SK-N-SH (cell line): Measurements from ENCODE around the gene APOM. TPM values are rescaled to one million over a fixed set of nuclear protein-coding genes. Genes with fewer than 3 reads are reported as not detected.

ENCODE experiments used
- CTCF ChIA-PET: fragments of 300-600, 350-600 bp; formaldehyde crosslinking; extraction: SDS; loops from one replicate; lab custom pipeline; 2021; lab: Yijun Ruan, JAX
- POLR2A ChIA-PET: fragments of 350-600 bp; sonication (Branson Sonifier 250); formaldehyde crosslinking; extraction: SDS; loops from one replicate; lab custom pipeline; 2020; ENCODE audit warnings: antibody characterized with exemption, inconsistent platforms; lab: Yijun Ruan, JAX
- DNase-seq: peaks from one replicate; pipeline ENCODE4 v3.0.0; 2012
- H2AFZ ChIP-seq: fragments of 200-600 bp; sonication (generic); 2 replicates; pipeline ENCODE4 v1.8.1; 2016; ENCODE audit warnings: antibody characterized with exemption, mild to moderate bottlenecking, low read depth
- H3F3A ChIP-seq: fragments of 200-600 bp; sonication (generic); replicated peaks from 2 replicates; pipeline ENCODE3; 2016; ENCODE audit warnings: antibody characterized with exemption, mild to moderate bottlenecking; ENCODE audit not compliant: insufficient read depth
- H3K27ac ChIP-seq, 2 experiments: fragments of 200-500 bp in 1 of 2; fragments of 200-600 bp in 1 of 2; sonication (Bioruptor generic) in 1 of 2; sonication (generic), shearing (Covaris generic) in 1 of 2; 2 replicates each; pipeline versions ENCODE4 v1.5.1 to v1.6.1; 2014 to 2016; ENCODE audit warnings: low read depth in 2 of 2, inconsistent platforms in 1 of 2, low read length in 1 of 2, mild to moderate bottlenecking in 1 of 2, mixed read lengths in 1 of 2
- H3K27me3 ChIP-seq: fragments of 200-600 bp; sonication (generic), shearing (Covaris generic); 2 replicates; pipeline ENCODE4 v1.6.1; 2016; ENCODE audit warnings: mixed run types; ENCODE audit not compliant: insufficient read depth
- H3K36me3 ChIP-seq, 2 experiments: fragments of 200-500 bp in 1 of 2; fragments of 200-600 bp in 1 of 2; sonication (Bioruptor generic) in 1 of 2; sonication (generic) in 1 of 2; replicated peaks in 1 of 2; 2 replicates each; pipeline versions ENCODE3 to v1.5.1; 2014 to 2016; ENCODE audit warnings: low read length in 1 of 2, mild to moderate bottlenecking in 1 of 2; ENCODE audit not compliant: insufficient read depth in 2 of 2, control insufficient read depth in 1 of 2
- H3K4me1 ChIP-seq, 2 experiments: fragments of 200-500 bp in 1 of 2; fragments of 200-600 bp in 1 of 2; sonication (Bioruptor generic) in 1 of 2; sonication (generic), shearing (Covaris generic) in 1 of 2; 2 replicates each; pipeline versions ENCODE4 v1.5.1 to v1.6.1; 2014 to 2016; ENCODE audit warnings: low read depth in 1 of 2, low read length in 1 of 2, mixed run types in 1 of 2; ENCODE audit not compliant: insufficient read depth in 2 of 2, control insufficient read depth in 1 of 2
- H3K4me2 ChIP-seq: fragments of 200-600 bp; sonication (generic), shearing (Covaris generic); 2 replicates; pipeline ENCODE4 v1.6.1; 2017; ENCODE audit warnings: mixed run types
- H3K4me3 ChIP-seq, 2 experiments: fragments of 200-500 bp in 1 of 2; fragments of 200-600 bp in 1 of 2; sonication (Bioruptor generic) in 1 of 2; sonication (generic), shearing (Covaris generic) in 1 of 2; 2 replicates each; pipeline versions ENCODE4 v1.5.1 to v1.8.1; 2014 to 2016; ENCODE audit warnings: low read depth in 2 of 2, inconsistent platforms in 1 of 2, low read length in 1 of 2, mild to moderate bottlenecking in 1 of 2, mixed read lengths in 1 of 2, moderate library complexity in 1 of 2
- H3K79me2 ChIP-seq: fragments of 200-600 bp; sonication (generic); 2 replicates; pipeline ENCODE4 v1.8.1; 2017; ENCODE audit warnings: mild to moderate bottlenecking; ENCODE audit not compliant: insufficient read depth
- H3K9ac ChIP-seq: fragments of 200-600 bp; sonication (generic); 2 replicates; pipeline ENCODE4 v1.6.1; 2017; ENCODE audit warnings: mixed run types
- H3K9me2 ChIP-seq: fragments of 200-600 bp; sonication (generic); 2 replicates; pipeline ENCODE4 v1.6.1; 2017; ENCODE audit warnings: mixed run types
- H3K9me3 ChIP-seq: fragments of 200-600 bp; sonication (generic); 2 replicates; pipeline ENCODE4 v1.6.1; 2017; ENCODE audit warnings: mixed run types, mild to moderate bottlenecking, moderate library complexity
- H4K20me1 ChIP-seq: fragments of 200-600 bp; sonication (generic); 2 replicates; pipeline ENCODE4 v1.6.1; 2017; ENCODE audit warnings: mild to moderate bottlenecking, mixed run types; ENCODE audit not compliant: insufficient read depth
- CTCF ChIP-seq: fragments of 200-600 bp; sonication (generic); IDR thresholded peaks from 2 replicates; pipeline ENCODE4 v1.6.1; 2017; ENCODE audit warnings: antibody characterized with exemption, mild to moderate bottlenecking, moderate library complexity
- EZH2phosphoT487 ChIP-seq: fragments of 200-600 bp; sonication (generic); IDR thresholded peaks from 2 replicates; pipeline ENCODE4 v1.6.1; 2017; ENCODE audit warnings: low read depth, mixed run types, mild to moderate bottlenecking, antibody characterized with exemption, moderate library complexity, borderline replicate concordance
- FOXM1 ChIP-seq: IDR thresholded peaks from 2 replicates; pipeline ENCODE4 v1.4.0; 2012; ENCODE audit warnings: low read depth, mild to moderate bottlenecking
- GABPA ChIP-seq: IDR thresholded peaks from 2 replicates; pipeline ENCODE4 v1.4.0; 2012; ENCODE audit warnings: low read depth, mild to moderate bottlenecking
- IRF3 ChIP-seq: fragments of 150-350 bp; IDR thresholded peaks from 2 replicates; pipeline ENCODE4 v1.6.1; 2016; ENCODE audit warnings: mild to moderate bottlenecking, low read depth, low read length
- PBX3 ChIP-seq: IDR thresholded peaks from 2 replicates; pipeline ENCODE4; 2012
- RFX5 ChIP-seq: IDR thresholded peaks from 2 replicates; pipeline ENCODE4 v1.6.1; 2012; ENCODE audit warnings: mild to moderate bottlenecking, improper control_type of control experiment, low read length
- SMC3 ChIP-seq: IDR thresholded peaks from 2 replicates; pipeline ENCODE4 v1.6.1; 2012; ENCODE audit warnings: low read depth, low read length, improper control_type of control experiment
- WGBS: methylation state at CpG from one replicate; pipeline ENCODE4 v1.1.6; 2017; ENCODE audit warnings: low lambda C conversion rate; 5-methylcytosine and 5-hydroxymethylcytosine counted together
- polyA plus RNA-seq, 3 experiments: library from polyadenylated mRNA; depleted of rRNA; stranded (reverse); fragments of >200 nt; gene quantifications; 2 replicates each; pipeline ENCODE4 v1.2.3, GENCODE V29; 2012
- TF ChIP-seq, protein P1 (sequence below): IDR thresholded peaks from 2 replicates; pipeline ENCODE4 v1.6.1; 2012; ENCODE audit warnings: mild to moderate bottlenecking, low read depth, low read length, moderate library complexity

The APOM gene
- polyA plus RNA-seq, 1 of the 3 experiments (the other 2 are of a cell fraction) = 6.8 TPM

GRCh38 chr6:31615748-31616147 is 39.9 kb upstream of the APOM start:
- Histone ChIP-seq H2AFZ (no peak overlapping the region), H3K4me3 (no peak overlapping the region), H3F3A (peaks cover 11% of the 10 kb centered on the region), H3K27ac (no peak overlapping the region), H3K79me2 (peaks cover 2% of the 10 kb centered on the region), H3K4me1 (no peaks in the 10 kb centered on the region), H3K9me3 (no peaks in the 10 kb centered on the region), H3K9me2 (no peaks in the 10 kb centered on the region), H3K4me2 (no peak overlapping the region), H3K36me3 (no peaks in the 10 kb centered on the region), H3K27me3 (no peaks in the 10 kb centered on the region), H4K20me1 (no peaks in the 10 kb centered on the region), H3K9ac (no peak overlapping the region)
- CTCF ChIA-PET = interaction anchor here (1.1 to 7.0 kb wide), 2 partner anchors 12 to 18 kb away, joined by 3 to 35 read pairs; no protein-coding TSS in a partner anchor
- no peak for DNase-seq
- no peak for TF ChIP-seq RFX5
- TF ChIP-seq, protein P1, sequence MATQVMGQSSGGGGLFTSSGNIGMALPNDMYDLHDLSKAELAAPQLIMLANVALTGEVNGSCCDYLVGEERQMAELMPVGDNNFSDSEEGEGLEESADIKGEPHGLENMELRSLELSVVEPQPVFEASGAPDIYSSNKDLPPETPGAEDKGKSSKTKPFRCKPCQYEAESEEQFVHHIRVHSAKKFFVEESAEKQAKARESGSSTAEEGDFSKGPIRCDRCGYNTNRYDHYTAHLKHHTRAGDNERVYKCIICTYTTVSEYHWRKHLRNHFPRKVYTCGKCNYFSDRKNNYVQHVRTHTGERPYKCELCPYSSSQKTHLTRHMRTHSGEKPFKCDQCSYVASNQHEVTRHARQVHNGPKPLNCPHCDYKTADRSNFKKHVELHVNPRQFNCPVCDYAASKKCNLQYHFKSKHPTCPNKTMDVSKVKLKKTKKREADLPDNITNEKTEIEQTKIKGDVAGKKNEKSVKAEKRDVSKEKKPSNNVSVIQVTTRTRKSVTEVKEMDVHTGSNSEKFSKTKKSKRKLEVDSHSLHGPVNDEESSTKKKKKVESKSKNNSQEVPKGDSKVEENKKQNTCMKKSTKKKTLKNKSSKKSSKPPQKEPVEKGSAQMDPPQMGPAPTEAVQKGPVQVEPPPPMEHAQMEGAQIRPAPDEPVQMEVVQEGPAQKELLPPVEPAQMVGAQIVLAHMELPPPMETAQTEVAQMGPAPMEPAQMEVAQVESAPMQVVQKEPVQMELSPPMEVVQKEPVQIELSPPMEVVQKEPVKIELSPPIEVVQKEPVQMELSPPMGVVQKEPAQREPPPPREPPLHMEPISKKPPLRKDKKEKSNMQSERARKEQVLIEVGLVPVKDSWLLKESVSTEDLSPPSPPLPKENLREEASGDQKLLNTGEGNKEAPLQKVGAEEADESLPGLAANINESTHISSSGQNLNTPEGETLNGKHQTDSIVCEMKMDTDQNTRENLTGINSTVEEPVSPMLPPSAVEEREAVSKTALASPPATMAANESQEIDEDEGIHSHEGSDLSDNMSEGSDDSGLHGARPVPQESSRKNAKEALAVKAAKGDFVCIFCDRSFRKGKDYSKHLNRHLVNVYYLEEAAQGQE = no peak
- TF ChIP-seq GABPA = no peak
- TF ChIP-seq IRF3 = no peak
- TF ChIP-seq EZH2phosphoT487 = no peak
- no peak for TF ChIP-seq FOXM1
- TF ChIP-seq CTCF = no peak
- no peak for TF ChIP-seq PBX3
- TF ChIP-seq SMC3 = no peak
- WGBS = 83% methylated on average over 7 of the region's 7 CpGs
- POLR2A ChIA-PET = no interaction called here
